Ovary (tissue), 3 donors: Measurements from ENCODE around the gene LDAH.
"Not testable (repeated sequence)": the region's sequence is repeated elsewhere in the genome, so short reads cannot be mapped to it uniquely, and the experiment has no call there.

ENCODE experiments used
- CTCF ChIP-seq, 3 donors: fragments of 450-650 bp in 2 of 3; fragments of 200-600 bp in 1 of 3; IDR thresholded peaks; one replicate each; pipeline versions ENCODE4 v1.5.1 to v1.8.0; 2016 to 2022; ENCODE audit warnings: antibody characterized with exemption in 3 of 3, mild to moderate bottlenecking in 1 of 3
- EP300 ChIP-seq: sonication (generic); formaldehyde crosslinking; IDR thresholded peaks from one replicate; pipeline ENCODE4 v1.6.1; 2017; ENCODE audit warnings: antibody characterized with exemption
- POLR2A ChIP-seq: fragments of 450-650 bp; IDR thresholded peaks from one replicate; pipeline ENCODE4 v1.6.1; 2017; ENCODE audit warnings: antibody characterized with exemption, mild to moderate bottlenecking, moderate library complexity
- donor health status: DM: no; HTN: no; CAD: no.

GRCh38 chr2:20713585-20713984, 109.3 kb downstream of the LDAH start:
- TF ChIP-seq CTCF (IDR thresholded peaks at IDR 0.05); EP300; POLR2A: not testable (repeated sequence)
